ENCODE results near the gene BMP10.
"Not testable (repeated sequence)": the region's sequence is repeated elsewhere in the genome, so short reads cannot be mapped to it uniquely, and the experiment has no call there.

Gene BMP10

DNA sequence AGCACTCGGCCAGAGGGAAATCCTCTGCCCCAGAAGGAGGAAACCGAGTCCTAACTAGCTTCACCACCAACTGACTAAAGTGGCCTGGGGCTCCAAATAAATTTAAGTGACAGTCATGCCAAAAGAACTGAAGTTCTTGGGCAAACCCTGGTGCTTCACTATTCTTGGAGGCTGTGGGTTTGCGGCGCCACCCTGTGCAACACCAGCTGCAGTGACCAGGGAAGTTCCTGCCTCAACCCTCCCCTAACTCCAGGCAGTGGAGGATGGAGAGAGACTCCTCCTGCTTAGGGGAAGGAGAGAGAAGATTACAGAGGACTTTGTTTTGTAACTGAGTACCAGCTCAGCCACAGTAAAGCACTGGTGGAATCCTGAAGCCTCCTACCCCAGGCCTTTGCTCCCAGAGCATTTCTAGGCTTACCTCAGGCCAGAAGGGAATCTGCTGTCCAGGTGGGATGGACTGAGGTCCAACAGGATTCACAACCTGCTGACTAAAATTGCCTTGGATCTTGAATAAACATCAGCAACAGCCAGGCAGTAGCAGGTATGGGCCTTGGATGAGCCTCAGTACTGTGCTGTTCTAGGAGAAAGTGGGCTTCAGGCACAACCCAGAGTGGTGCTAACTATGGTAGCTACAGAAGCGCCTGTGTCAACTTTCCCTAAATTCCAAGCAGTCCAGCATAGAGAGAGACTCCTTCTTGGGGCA, 29.4 kb upstream of the BMP10 start:
- TF ChIP-seq, protein P1, sequence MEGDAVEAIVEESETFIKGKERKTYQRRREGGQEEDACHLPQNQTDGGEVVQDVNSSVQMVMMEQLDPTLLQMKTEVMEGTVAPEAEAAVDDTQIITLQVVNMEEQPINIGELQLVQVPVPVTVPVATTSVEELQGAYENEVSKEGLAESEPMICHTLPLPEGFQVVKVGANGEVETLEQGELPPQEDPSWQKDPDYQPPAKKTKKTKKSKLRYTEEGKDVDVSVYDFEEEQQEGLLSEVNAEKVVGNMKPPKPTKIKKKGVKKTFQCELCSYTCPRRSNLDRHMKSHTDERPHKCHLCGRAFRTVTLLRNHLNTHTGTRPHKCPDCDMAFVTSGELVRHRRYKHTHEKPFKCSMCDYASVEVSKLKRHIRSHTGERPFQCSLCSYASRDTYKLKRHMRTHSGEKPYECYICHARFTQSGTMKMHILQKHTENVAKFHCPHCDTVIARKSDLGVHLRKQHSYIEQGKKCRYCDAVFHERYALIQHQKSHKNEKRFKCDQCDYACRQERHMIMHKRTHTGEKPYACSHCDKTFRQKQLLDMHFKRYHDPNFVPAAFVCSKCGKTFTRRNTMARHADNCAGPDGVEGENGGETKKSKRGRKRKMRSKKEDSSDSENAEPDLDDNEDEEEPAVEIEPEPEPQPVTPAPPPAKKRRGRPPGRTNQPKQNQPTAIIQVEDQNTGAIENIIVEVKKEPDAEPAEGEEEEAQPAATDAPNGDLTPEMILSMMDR (IDR thresholded peaks at IDR 0.05; ENCODE audit: insufficient read depth, low read depth, low read length, missing control alignments), result no peak
- DNase-seq (ENCODE audit: low read depth), result no peak
- no peak overlapping the region for H3K4me3 ChIP-seq (ENCODE audit: low read length)

DNA sequence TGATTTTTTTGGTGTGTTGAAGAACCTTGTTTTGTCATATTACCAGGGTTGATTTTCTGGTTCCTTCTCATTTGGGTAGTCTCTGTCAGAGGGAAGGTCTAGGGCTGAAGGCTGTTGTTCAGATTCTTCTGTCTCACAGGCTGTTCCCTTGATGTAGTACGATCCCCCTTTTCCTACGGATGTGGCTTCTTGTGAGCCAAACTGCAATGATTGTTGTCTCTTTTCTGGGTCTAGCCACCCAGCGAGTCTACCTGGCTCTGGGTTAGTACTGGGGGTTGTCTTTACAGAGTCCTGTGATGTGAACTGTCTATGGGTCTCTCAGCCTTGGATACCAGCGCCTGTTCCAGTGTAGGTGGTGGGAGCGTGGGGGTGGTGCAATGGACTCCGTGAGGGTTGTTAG, 24.8 kb upstream of the BMP10 start:
- not testable (repeated sequence) for DNase-seq (ENCODE audit: low read depth); H3K4me3 ChIP-seq (ENCODE audit: low read length)

DNA sequence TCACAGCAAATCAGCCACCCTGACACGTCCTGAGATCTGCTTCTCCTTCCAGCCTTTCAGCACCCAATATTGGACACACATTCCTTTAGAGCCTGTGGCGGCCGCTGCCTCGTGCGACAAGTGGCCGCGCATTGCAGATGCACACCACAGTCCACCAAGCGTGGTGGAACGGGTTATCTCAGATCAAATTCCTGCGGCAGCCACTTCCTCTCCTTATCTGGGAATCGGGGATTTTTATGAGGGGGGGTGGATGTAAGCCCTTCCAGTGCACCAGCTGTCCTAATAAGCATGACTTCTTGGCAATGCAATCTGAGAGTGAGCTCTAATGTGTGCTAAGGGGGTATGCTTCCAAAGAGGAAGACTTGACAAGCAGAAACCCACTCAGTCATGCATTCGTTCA, 18.3 kb upstream of the BMP10 start:
- no peak overlapping the region for H3K4me3 ChIP-seq (ENCODE audit: low read length)
- TF ChIP-seq, protein P1 (IDR thresholded peaks at IDR 0.05; ENCODE audit: insufficient read depth, low read depth, low read length, missing control alignments), result no peak
- no peak for DNase-seq (ENCODE audit: low read depth)

DNA sequence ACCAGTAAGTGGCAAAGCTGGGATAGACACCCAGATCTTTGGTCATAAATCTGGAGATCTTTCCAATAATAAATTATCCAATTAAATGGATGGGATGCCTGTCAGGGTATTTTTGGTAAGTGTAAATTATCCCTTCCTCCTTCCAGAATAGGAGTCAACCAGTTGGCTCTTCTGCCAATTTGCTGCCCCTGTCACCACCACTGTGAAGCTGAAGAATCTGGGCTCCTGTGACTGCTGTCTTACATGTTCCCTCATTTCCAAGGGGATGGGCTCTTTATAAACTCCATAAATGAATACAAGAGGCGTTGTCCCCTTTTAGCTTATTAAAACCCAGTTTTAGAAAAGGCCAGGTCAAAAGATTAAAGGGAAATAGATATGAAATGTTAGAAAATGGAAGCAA, 17.8 kb upstream of the BMP10 start:
- TF ChIP-seq, protein P1 (IDR thresholded peaks at IDR 0.05; ENCODE audit: insufficient read depth, low read depth, low read length, missing control alignments), result no peak
- no peak for DNase-seq (ENCODE audit: low read depth)
- H3K4me3 ChIP-seq (ENCODE audit: low read length), result no peak overlapping the region

DNA sequence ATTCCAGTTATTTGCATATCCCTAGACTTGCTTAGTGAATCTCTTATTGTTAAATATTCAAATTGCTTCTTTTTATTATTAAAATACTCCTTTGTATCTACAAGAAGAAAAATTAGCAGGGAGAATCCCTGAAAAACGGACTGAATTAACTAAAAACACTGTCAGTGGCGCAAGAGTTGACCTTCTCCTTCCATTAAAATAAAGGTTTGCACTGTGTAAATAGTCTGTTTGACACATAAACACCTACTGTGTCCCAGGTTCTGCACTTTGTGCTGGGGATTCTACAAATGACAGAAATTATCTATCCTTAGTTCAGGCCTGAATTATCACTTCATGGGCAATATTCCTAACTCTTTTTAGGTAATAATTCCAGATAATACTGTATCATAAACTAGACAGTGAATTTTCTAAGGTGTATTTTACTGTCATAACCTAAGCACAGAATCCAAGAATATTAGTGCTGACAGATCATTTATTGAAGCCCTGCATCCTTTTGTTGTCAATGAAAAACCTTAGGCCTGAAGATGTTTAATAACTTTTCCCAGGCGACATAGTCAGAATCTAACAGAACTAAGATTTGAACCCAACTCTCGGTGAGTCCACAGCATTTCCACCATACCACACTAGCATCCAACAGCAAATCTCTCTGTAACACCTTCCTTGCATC, 17.0 kb upstream of the BMP10 start:
- TF ChIP-seq, protein P1 (IDR thresholded peaks at IDR 0.05; ENCODE audit: insufficient read depth, low read depth, low read length, missing control alignments), result no peak
- no peak overlapping the region for H3K4me3 ChIP-seq (ENCODE audit: low read length)
- no peak for DNase-seq (ENCODE audit: low read depth)

DNA sequence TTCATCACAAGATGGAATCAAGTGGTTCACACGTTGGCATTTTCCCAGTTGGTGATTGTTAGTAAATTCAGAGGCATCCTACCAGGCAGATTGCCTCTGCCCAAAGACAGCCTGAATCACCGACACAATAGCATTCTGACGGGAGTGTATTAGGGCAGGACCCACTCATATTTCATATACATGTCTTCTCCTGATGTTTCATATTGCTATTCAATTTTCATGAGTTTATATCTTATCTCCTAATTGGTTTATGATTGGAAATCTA, 14.5 kb upstream of the BMP10 start:
- TF ChIP-seq, protein P1 (IDR thresholded peaks at IDR 0.05; ENCODE audit: insufficient read depth, low read depth, low read length, missing control alignments), result no peak

DNA sequence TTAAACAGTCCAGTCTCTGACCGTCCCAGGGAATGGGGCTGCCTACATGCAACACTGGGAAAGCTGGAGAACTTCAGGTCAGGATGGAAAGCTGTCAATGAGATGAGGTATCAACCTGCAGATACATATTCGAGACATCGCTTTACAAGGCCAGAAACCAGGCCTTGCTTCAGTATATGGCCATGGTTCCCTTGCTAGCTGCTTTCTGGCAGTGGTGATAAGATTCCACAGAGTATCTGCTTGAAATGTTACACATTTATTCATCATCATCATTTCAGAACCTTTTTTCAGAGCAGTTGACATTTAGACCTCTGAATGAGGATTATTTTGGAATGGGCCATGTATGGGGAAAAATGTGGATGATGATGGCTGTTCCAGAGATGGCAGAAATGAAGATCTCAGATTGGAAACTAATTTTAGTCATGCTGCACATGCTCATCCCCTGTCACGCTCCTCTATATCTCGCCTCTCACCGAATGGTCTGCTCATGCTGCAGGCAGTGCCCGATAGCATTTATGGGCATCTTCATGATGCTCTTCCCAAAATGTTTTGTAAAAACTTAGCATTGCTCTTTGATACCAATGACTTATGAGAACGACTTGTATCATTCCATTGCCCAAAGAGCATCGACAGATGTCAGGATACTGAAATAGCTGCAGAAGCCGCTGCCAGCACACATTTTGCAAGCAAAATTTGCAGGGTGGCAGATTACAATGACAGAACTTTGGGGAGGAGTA, 14.0 kb upstream of the BMP10 start:
- TF ChIP-seq, protein P1 (IDR thresholded peaks at IDR 0.05; ENCODE audit: insufficient read depth, low read depth, low read length, missing control alignments), result no peak
- DNase-seq (ENCODE audit: low read depth), result no peak
- H3K4me3 ChIP-seq (ENCODE audit: low read length), result no peak overlapping the region

More for the DNA sequence above, 14.5 kb upstream of the BMP10 start:
- H3K4me3 ChIP-seq (ENCODE audit: low read length), result no peak overlapping the region
- DNase-seq (ENCODE audit: low read depth), result no peak

Measured in epithelial cell of esophagus (primary cell).